Measurements from ENCODE around the gene STK32C.
"Not testable (repeated sequence)": the region's sequence is repeated elsewhere in the genome, so short reads cannot be mapped to it uniquely, and the experiment has no call there.

STK32C gene

GRCh38 chr10:132337854-132338253 is 30.1 kb upstream of the STK32C start:
- not testable (repeated sequence) for DNase-seq

- DNase-seq: no peak
These were observed 29.2 kb upstream of the STK32C start for GRCh38 chr10:132336919-132337407.

GRCh38 chr10:132336064-132336746 is 28.5 kb upstream of the STK32C start:
- no peak for DNase-seq

- DNase-seq: peak; percentile 72
These were observed 27.7 kb upstream of the STK32C start for GRCh38 chr10:132335189-132336063.

GRCh38 chr10:132334631-132335188 is 27.0 kb upstream of the STK32C start:
- DNase-seq: no peak

- DNase-seq: no peak
These were observed 25.6 kb upstream of the STK32C start for GRCh38 chr10:132333386-132333785.

- peak; percentile 34 for DNase-seq
These were observed 24.6 kb upstream of the STK32C start for GRCh38 chr10:132332433-132332754.

GRCh38 chr10:132331601-132332432 is 24.1 kb upstream of the STK32C start, which contains the start of gene LRRC27:
Gene LRRC27 (plus strand): TSS chr10:132332193. CDS start chr10:132333525, 1,332 bp downstream.
- peak; percentile 97 for DNase-seq

GRCh38 chr10:132330486-132330833 is 22.7 kb upstream of the STK32C start:
- DNase-seq: no peak

- DNase-seq: no peak
These were observed 22.1 kb upstream of the STK32C start for GRCh38 chr10:132329565-132330485.

GRCh38 chr10:132328738-132329137 is 21.0 kb upstream of the STK32C start:
- DNase-seq: no peak

- DNase-seq: no peak
These were observed 20.4 kb upstream of the STK32C start for GRCh38 chr10:132328106-132328505.

- no peak for DNase-seq
These were observed 19.2 kb upstream of the STK32C start for GRCh38 chr10:132326925-132327324.

- DNase-seq: no peak
These were observed 18.7 kb upstream of the STK32C start for GRCh38 chr10:132326344-132326889.

- DNase-seq: no peak
These were observed 16.4 kb upstream of the STK32C start for GRCh38 chr10:132324186-132324585.

GRCh38 chr10:132322586-132323048 is 14.9 kb upstream of the STK32C start:
- no peak for DNase-seq

GRCh38 chr10:132321726-132322125 is 14.0 kb upstream of the STK32C start:
- DNase-seq: no peak

- no peak for DNase-seq
These were observed 13.1 kb upstream of the STK32C start for GRCh38 chr10:132320654-132321469.

- DNase-seq: no peak
These were observed 12.3 kb upstream of the STK32C start for GRCh38 chr10:132319853-132320653.
